ENCODE measurements around the gene CREB3. TPM values are rescaled to one million over a fixed set of nuclear protein-coding genes. Genes with fewer than 3 reads are reported as not detected.

Gene CREB3
- polyA plus RNA-seq, 1 donor from 2014 or later, result 88.4 TPM

DNA sequence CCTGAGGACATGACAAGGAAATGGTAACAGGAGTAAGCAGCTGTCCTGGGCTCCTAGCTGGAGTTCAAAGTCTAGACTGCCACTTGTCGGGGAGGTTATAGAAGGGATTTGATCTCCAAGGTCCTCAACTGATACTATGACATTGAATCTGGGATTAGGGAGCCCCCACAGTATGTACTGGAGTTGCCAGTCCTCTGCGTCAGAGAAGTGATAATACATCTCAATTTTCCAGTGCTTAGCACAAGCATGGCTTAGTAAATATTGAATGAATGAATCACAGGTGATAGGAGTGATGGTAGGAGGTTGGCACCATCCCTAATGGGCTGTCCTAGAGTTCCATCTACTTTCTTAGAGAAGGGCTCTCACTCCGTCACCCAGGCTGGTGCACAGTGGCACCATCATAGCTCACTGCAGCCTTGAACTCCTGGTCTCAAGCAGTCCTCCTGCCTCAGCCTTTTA lies 36.5 kb upstream of the CREB3 start:
- Histone ChIP-seq H3K4me2 (ENCODE audit: low read length) (no peak overlapping the region), H3K27me3 (ENCODE audit: insufficient read depth, low read depth, low read length) (peaks cover 6% of the 10 kb centered on the region), H3K27ac (ENCODE audit: low read length) (no peak overlapping the region), H3F3A (ENCODE audit: insufficient read depth, low read length, poor library complexity, severe bottlenecking) (no peaks in the 10 kb centered on the region), H3K9me3 (ENCODE audit: low read length) (no peaks in the 10 kb centered on the region), H3K79me2 (replicated peaks; ENCODE audit: insufficient read depth, low read length) (no peaks in the 10 kb centered on the region), H2AFZ (ENCODE audit: low read depth, low read length) (no peak overlapping the region), H3K9me2 (ENCODE audit: insufficient read depth, low read length) (no peaks in the 10 kb centered on the region), H4K20me1 (ENCODE audit: insufficient read depth) (no peaks in the 10 kb centered on the region), H3K9ac (ENCODE audit: low read length) (no peak overlapping the region), H3K4me3 (ENCODE audit: low read length) (no peak overlapping the region), H3K36me3 (ENCODE audit: insufficient read depth, low read length) (no peaks in the 10 kb centered on the region)
- TF ChIP-seq TAF1 (IDR thresholded peaks at IDR 0.05; ENCODE audit: low read depth), result no peak

DNA sequence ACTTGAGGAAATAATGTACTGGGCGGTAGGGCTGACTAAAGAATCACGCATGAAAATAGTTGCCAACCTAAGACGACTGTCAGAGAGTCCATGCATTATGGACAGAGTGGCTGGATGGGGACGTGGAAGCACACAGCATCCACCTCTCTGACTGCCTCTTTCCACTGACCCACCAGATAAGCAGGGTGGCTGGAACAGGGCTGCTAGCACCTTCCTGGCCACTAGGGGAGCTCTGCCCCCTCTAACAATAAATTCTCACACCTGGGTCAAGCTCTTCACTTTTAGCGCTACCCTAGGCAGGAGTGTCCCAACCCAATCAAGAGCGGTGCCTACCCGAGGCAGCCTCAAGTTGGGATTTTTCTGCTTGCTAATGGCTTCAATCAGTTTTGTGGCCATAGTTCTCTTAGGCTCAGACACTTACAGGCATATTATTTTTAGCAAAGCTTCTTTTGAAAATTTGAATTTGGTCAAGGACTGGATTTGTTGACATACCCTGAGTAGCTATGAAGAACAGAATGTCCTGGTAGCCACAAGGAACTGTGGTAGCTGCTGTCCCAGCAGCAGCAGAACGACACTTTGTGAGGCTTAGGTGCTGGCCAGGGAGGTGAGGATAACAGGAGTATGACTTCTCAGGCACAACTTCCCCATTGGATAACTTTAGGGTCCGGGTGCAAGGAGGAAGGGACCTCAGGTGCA lies 35.8 kb upstream of the CREB3 start:
- no peaks in the 10 kb centered on the region for H3K9me2 ChIP-seq (ENCODE audit: insufficient read depth, low read length)
- no peak overlapping the region for H3K27ac ChIP-seq (ENCODE audit: low read length)
- no peak overlapping the region for H2AFZ ChIP-seq (ENCODE audit: low read depth, low read length)
- no peak overlapping the region for H3K9ac ChIP-seq (ENCODE audit: low read length)
- H3K36me3 ChIP-seq (ENCODE audit: insufficient read depth, low read length), result no peaks in the 10 kb centered on the region
- no peaks in the 10 kb centered on the region for H3K27me3 ChIP-seq (ENCODE audit: insufficient read depth, low read depth, low read length)
- H3F3A ChIP-seq (ENCODE audit: insufficient read depth, low read length, poor library complexity, severe bottlenecking), result no peaks in the 10 kb centered on the region
- H4K20me1 ChIP-seq (ENCODE audit: insufficient read depth), result no peaks in the 10 kb centered on the region
- no peaks in the 10 kb centered on the region for H3K9me3 ChIP-seq (ENCODE audit: low read length)
- no peak overlapping the region for H3K4me2 ChIP-seq (ENCODE audit: low read length)
- peak; percentile 48 for TF ChIP-seq SMC3 (conservative IDR thresholded peaks at IDR 0.05; ENCODE audit: poor library complexity)
- no peak for TF ChIP-seq MXI1 (conservative IDR thresholded peaks at IDR 0.05; ENCODE audit: poor library complexity, severe bottlenecking)
- TF ChIP-seq, protein P1, sequence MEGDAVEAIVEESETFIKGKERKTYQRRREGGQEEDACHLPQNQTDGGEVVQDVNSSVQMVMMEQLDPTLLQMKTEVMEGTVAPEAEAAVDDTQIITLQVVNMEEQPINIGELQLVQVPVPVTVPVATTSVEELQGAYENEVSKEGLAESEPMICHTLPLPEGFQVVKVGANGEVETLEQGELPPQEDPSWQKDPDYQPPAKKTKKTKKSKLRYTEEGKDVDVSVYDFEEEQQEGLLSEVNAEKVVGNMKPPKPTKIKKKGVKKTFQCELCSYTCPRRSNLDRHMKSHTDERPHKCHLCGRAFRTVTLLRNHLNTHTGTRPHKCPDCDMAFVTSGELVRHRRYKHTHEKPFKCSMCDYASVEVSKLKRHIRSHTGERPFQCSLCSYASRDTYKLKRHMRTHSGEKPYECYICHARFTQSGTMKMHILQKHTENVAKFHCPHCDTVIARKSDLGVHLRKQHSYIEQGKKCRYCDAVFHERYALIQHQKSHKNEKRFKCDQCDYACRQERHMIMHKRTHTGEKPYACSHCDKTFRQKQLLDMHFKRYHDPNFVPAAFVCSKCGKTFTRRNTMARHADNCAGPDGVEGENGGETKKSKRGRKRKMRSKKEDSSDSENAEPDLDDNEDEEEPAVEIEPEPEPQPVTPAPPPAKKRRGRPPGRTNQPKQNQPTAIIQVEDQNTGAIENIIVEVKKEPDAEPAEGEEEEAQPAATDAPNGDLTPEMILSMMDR (IDR thresholded peaks at IDR 0.05; ENCODE audit: poor library complexity, severe bottlenecking), result peak; percentile 79
- TF ChIP-seq RAD21 (conservative IDR thresholded peaks at IDR 0.05), result peak; percentile 38
- no peak for TF ChIP-seq POLR2AphosphoS5 (IDR thresholded peaks at IDR 0.05)
- no peaks in the 10 kb centered on the region for H3K79me2 ChIP-seq (replicated peaks; ENCODE audit: insufficient read depth, low read length)
- H3K4me3 ChIP-seq (ENCODE audit: low read length), result no peak overlapping the region

DNA sequence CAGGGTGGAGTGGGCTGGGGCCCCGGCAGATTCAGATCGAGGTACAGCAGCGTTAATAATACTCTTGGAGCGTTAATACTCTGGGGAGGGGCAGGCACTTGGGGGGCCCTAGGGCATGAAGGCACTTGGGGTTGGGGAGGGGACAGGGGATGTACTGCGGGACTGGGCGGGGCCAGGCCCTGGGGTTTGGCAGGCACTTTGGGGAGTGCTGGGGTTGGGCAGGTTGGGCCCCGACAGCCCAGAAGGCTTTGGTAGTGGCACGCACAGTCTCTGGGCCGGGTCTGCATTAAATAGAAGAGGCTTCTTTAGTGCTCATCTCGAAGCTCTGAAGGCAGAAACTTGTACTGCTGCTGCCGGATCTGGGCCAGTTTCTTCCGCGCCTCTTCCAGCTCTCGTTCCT lies 35.0 kb upstream of the CREB3 start:
- no peaks in the 10 kb centered on the region for H3K9me2 ChIP-seq (ENCODE audit: insufficient read depth, low read length)

More for the DNA sequence above, 35.0 kb upstream of the CREB3 start:
- no peak for TF ChIP-seq EP300 (conservative IDR thresholded peaks at IDR 0.05; ENCODE audit: poor library complexity, severe bottlenecking)
- no peak for TF ChIP-seq TAF1 (IDR thresholded peaks at IDR 0.05; ENCODE audit: low read depth)
- TF ChIP-seq, protein P1 (IDR thresholded peaks at IDR 0.05; ENCODE audit: poor library complexity, severe bottlenecking), result no peak
- TF ChIP-seq EZH2 (IDR thresholded peaks at IDR 0.05; ENCODE audit: borderline replicate concordance, insufficient read depth, low read length, poor library complexity, severe bottlenecking), result no peak
- no peak for TF ChIP-seq MXI1 (conservative IDR thresholded peaks at IDR 0.05; ENCODE audit: poor library complexity, severe bottlenecking)
- TF ChIP-seq POLR2AphosphoS5 (IDR thresholded peaks at IDR 0.05), result no peak
- TF ChIP-seq, protein P2, sequence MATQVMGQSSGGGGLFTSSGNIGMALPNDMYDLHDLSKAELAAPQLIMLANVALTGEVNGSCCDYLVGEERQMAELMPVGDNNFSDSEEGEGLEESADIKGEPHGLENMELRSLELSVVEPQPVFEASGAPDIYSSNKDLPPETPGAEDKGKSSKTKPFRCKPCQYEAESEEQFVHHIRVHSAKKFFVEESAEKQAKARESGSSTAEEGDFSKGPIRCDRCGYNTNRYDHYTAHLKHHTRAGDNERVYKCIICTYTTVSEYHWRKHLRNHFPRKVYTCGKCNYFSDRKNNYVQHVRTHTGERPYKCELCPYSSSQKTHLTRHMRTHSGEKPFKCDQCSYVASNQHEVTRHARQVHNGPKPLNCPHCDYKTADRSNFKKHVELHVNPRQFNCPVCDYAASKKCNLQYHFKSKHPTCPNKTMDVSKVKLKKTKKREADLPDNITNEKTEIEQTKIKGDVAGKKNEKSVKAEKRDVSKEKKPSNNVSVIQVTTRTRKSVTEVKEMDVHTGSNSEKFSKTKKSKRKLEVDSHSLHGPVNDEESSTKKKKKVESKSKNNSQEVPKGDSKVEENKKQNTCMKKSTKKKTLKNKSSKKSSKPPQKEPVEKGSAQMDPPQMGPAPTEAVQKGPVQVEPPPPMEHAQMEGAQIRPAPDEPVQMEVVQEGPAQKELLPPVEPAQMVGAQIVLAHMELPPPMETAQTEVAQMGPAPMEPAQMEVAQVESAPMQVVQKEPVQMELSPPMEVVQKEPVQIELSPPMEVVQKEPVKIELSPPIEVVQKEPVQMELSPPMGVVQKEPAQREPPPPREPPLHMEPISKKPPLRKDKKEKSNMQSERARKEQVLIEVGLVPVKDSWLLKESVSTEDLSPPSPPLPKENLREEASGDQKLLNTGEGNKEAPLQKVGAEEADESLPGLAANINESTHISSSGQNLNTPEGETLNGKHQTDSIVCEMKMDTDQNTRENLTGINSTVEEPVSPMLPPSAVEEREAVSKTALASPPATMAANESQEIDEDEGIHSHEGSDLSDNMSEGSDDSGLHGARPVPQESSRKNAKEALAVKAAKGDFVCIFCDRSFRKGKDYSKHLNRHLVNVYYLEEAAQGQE (IDR thresholded peaks at IDR 0.05; ENCODE audit: borderline replicate concordance), result no peak
- TF ChIP-seq RAD21 (conservative IDR thresholded peaks at IDR 0.05), result no peak
- no peak for TF ChIP-seq SMC3 (conservative IDR thresholded peaks at IDR 0.05; ENCODE audit: poor library complexity)
- H3K4me3 ChIP-seq (ENCODE audit: low read length), result no peak overlapping the region
- no peaks in the 10 kb centered on the region for H4K20me1 ChIP-seq (ENCODE audit: insufficient read depth)
- no peak overlapping the region for H3K4me2 ChIP-seq (ENCODE audit: low read length)
- no peak overlapping the region for H2AFZ ChIP-seq (ENCODE audit: low read depth, low read length)
- H3K27ac ChIP-seq (ENCODE audit: low read length), result no peak overlapping the region
- H3K79me2 ChIP-seq (replicated peaks; ENCODE audit: insufficient read depth, low read length), result no peaks in the 10 kb centered on the region
- no peaks in the 10 kb centered on the region for H3K36me3 ChIP-seq (ENCODE audit: insufficient read depth, low read length)
- H3F3A ChIP-seq (ENCODE audit: insufficient read depth, low read length, poor library complexity, severe bottlenecking), result no peaks in the 10 kb centered on the region
- H3K27me3 ChIP-seq (ENCODE audit: insufficient read depth, low read depth, low read length), result no peaks in the 10 kb centered on the region
- H3K9ac ChIP-seq (ENCODE audit: low read length), result no peak overlapping the region
- no peaks in the 10 kb centered on the region for H3K9me3 ChIP-seq (ENCODE audit: low read length)

Measured in neural cell (in vitro differentiated cells).